ENCODE data around the gene HPCAL1. TPM values are rescaled to one million over a fixed set of nuclear protein-coding genes. Genes with fewer than 3 reads are reported as not detected.

HPCAL1 gene
- total and polyA plus RNA-seq, 2 donors (not counting 1 experiment from before 2014, with no cell fraction given), result 60.3 to 65.1 TPM

- no peak overlapping the region for H3K4me3 ChIP-seq (ENCODE audit: control extremely low read depth in 1 of 5, extremely low read depth in 1 of 5, insufficient read depth in 1 of 5, low read depth in 2 of 5, low read length in 4 of 5)
- no peak overlapping the region for H3K4me2 ChIP-seq (replicated peaks; ENCODE audit: low read depth, low read length, poor library complexity, severe bottlenecking)
- intact Hi-C loops (cut with micrococcal nuclease), result no loop called here
- CTCF ChIA-PET, result interaction anchor here (8.9 kb wide), 1 partner anchor 22 kb away, joined by 178 read pairs; no protein-coding TSS in a partner anchor
- H4K20me1 ChIP-seq (ENCODE audit: control insufficient read depth, insufficient read depth, low read length, poor library complexity, severe bottlenecking), result peaks cover 15% of the 10 kb centered on the region
- no peaks in the 10 kb centered on the region for H3K27me3 Mint-ChIP-seq
- H3K27ac Mint-ChIP-seq, result peak overlapping the region; percentile 81
- no peaks in the 10 kb centered on the region for H3K9me3 ChIP-seq (ENCODE audit: control extremely low read depth in 1 of 3, control insufficient read depth in 2 of 3, insufficient read depth in 1 of 3, low read length in 2 of 3)
- no peak overlapping the region for H3K9ac ChIP-seq (ENCODE audit: low read length)
- peaks cover 37 to 75% of the 10 kb centered on the region in 2 donors for H3K4me1 ChIP-seq (ENCODE audit: control insufficient read depth in 2 of 2, insufficient read depth in 2 of 2, low read length in 2 of 2)
- H3K79me2 ChIP-seq (ENCODE audit: control insufficient read depth, insufficient read depth, low read length), result peaks cover 74% of the 10 kb centered on the region
- no peak for DNase-seq
- TF ChIP-seq, protein P1, sequence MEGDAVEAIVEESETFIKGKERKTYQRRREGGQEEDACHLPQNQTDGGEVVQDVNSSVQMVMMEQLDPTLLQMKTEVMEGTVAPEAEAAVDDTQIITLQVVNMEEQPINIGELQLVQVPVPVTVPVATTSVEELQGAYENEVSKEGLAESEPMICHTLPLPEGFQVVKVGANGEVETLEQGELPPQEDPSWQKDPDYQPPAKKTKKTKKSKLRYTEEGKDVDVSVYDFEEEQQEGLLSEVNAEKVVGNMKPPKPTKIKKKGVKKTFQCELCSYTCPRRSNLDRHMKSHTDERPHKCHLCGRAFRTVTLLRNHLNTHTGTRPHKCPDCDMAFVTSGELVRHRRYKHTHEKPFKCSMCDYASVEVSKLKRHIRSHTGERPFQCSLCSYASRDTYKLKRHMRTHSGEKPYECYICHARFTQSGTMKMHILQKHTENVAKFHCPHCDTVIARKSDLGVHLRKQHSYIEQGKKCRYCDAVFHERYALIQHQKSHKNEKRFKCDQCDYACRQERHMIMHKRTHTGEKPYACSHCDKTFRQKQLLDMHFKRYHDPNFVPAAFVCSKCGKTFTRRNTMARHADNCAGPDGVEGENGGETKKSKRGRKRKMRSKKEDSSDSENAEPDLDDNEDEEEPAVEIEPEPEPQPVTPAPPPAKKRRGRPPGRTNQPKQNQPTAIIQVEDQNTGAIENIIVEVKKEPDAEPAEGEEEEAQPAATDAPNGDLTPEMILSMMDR (IDR thresholded peaks at IDR 0.05), result no peak
- no peak overlapping the region for H3K4me3 Mint-ChIP-seq
- H3K9me3 Mint-ChIP-seq (ENCODE audit: insufficient read depth), result no peaks in the 10 kb centered on the region
- H3K27me3 ChIP-seq (replicated peaks in 1 of 4; ENCODE audit: control extremely low read depth in 1 of 4, control insufficient read depth in 3 of 4, insufficient read depth in 4 of 4, low read length in 3 of 4), result no peaks in the 10 kb centered on the region
- H3K36me3 ChIP-seq (replicated peaks in 1 of 2; ENCODE audit: control extremely low read depth in 1 of 2, control insufficient read depth in 1 of 2, extremely low read depth in 1 of 2, insufficient read depth in 2 of 2, low read length in 1 of 2), result peaks cover 0 to 7% of the 10 kb centered on the region in 2 experiments
- no peak for ATAC-seq (ENCODE audit: low read depth)
- no peak overlapping the region for H3K27ac ChIP-seq (ENCODE audit: low read length in 2 of 2)
- peaks cover 78% of the 10 kb centered on the region for H3K4me1 Mint-ChIP-seq
- H2AFZ ChIP-seq (ENCODE audit: insufficient read depth, low read depth, low read length, poor library complexity, severe bottlenecking), result no peak overlapping the region
- POLR2A ChIA-PET, result no interaction called here
- WGBS (ENCODE audit: insufficient coverage), result 99% methylated on average over 16 of the region's 17 CpGs
Measured at GRCh38 chr2:10385501-10385900, 82.8 kb downstream of the HPCAL1 start.

- H3K4me1 ChIP-seq (ENCODE audit: control insufficient read depth in 2 of 2, insufficient read depth in 2 of 2, low read length in 2 of 2), result peaks cover 31 to 73% of the 10 kb centered on the region in 2 donors
- Mint-ChIP-seq H3K27me3 (no peaks in the 10 kb centered on the region), H3K4me3 (no peak overlapping the region), H3K27ac (peak overlapping the region; percentile 81), H3K9me3 (ENCODE audit: insufficient read depth) (no peaks in the 10 kb centered on the region), H3K4me1 (peaks cover 77% of the 10 kb centered on the region)
- ChIA-PET POLR2A (no interaction called here), CTCF (no interaction called here)
- H2AFZ ChIP-seq (ENCODE audit: insufficient read depth, low read depth, low read length, poor library complexity, severe bottlenecking), result no peak overlapping the region
- intact Hi-C loops (cut with micrococcal nuclease), result no loop called here
- no peak for TF ChIP-seq EZH2 (IDR thresholded peaks at IDR 0.05; ENCODE audit: borderline replicate concordance, insufficient read depth, low read depth, low read length, poor library complexity, severe bottlenecking)
- TF ChIP-seq, protein P1 (IDR thresholded peaks at IDR 0.05), result no peak
- peaks cover 74% of the 10 kb centered on the region for H3K79me2 ChIP-seq (ENCODE audit: control insufficient read depth, insufficient read depth, low read length)
- H3K4me2 ChIP-seq (replicated peaks; ENCODE audit: low read depth, low read length, poor library complexity, severe bottlenecking), result no peak overlapping the region
- no peaks in the 10 kb centered on the region for H3K27me3 ChIP-seq (replicated peaks in 1 of 4; ENCODE audit: control extremely low read depth in 1 of 4, control insufficient read depth in 3 of 4, insufficient read depth in 4 of 4, low read length in 3 of 4)
- peaks cover 0 to 7% of the 10 kb centered on the region in 2 experiments for H3K36me3 ChIP-seq (replicated peaks in 1 of 2; ENCODE audit: control extremely low read depth in 1 of 2, control insufficient read depth in 1 of 2, extremely low read depth in 1 of 2, insufficient read depth in 2 of 2, low read length in 1 of 2)
- no peak overlapping the region for H3K27ac ChIP-seq (ENCODE audit: low read length in 2 of 2)
- no peak for ATAC-seq (ENCODE audit: low read depth)
- no peak overlapping the region for H3K9ac ChIP-seq (ENCODE audit: low read length)
- 97% methylated on average over 8 of the region's 11 CpGs for WGBS (ENCODE audit: insufficient coverage)
- peaks cover 15% of the 10 kb centered on the region for H4K20me1 ChIP-seq (ENCODE audit: control insufficient read depth, insufficient read depth, low read length, poor library complexity, severe bottlenecking)
- no peaks in the 10 kb centered on the region for H3K9me3 ChIP-seq (ENCODE audit: control extremely low read depth in 1 of 3, control insufficient read depth in 2 of 3, insufficient read depth in 1 of 3, low read length in 2 of 3)
- no peak for DNase-seq
- H3K4me3 ChIP-seq (ENCODE audit: control extremely low read depth in 1 of 5, extremely low read depth in 1 of 5, insufficient read depth in 1 of 5, low read depth in 2 of 5, low read length in 4 of 5), result no peak overlapping the region
Measured at GRCh38 chr2:10385933-10386773, 83.4 kb downstream of the HPCAL1 start.
